HCT116 (cell line): ENCODE results near the gene URAD. TPM values are rescaled to one million over a fixed set of nuclear protein-coding genes. Genes with fewer than 3 reads are reported as not detected.

Experiments used
- ATAC-seq: fragments of 200-7000 bp; cut with Tn5 transposase; 2 replicates; pipeline ENCODE4 v1.9.1; 2020; ENCODE audit warnings: mild to moderate bottlenecking, moderate library complexity
- BruUV-seq: library from RNA; stranded (reverse); fragments of 400-500 nt; replicated peaks from 2 replicates; lab custom pipeline; 2021; lab: Mats Ljungman, UMichigan
- CTCF ChIA-PET: fragments of 300-600 bp; sonication (Branson Sonifier 250); formaldehyde crosslinking; loops from one replicate; lab custom pipeline; 2021; ENCODE audit warnings: antibody characterized with exemption; lab: Charles Lee
- POLR2A ChIA-PET: fragments of 300-600, 350-600 bp; sonication (Branson Sonifier 250); formaldehyde crosslinking; loops from one replicate; lab custom pipeline; 2021; ENCODE audit warnings: antibody characterized with exemption; lab: Charles Lee
- RAD21 ChIA-PET, 2 experiments: fragments of 300-600 bp; sonication (Branson Sonifier 250); formaldehyde crosslinking; loops; one replicate each; lab custom pipeline; 2023; ENCODE audit warnings: low total read pairs in 2 of 2; ENCODE audit not compliant: uncharacterized antibody in 2 of 2, unreplicated experiment in 2 of 2, low non-redundant PET in 1 of 2; lab: Charles Lee
- DNase-seq: peaks from one replicate; pipeline ENCODE4 v3.0.0-alpha.2; 2010; ENCODE audit warnings: low read depth, low spot score
- H2AFZ ChIP-seq: fragments of 200-600 bp; shearing (Covaris generic), sonication (generic); 2 replicates; pipeline ENCODE4 v1.6.1; 2017; ENCODE audit warnings: low read depth, mixed run types, mixed read lengths, antibody characterized with exemption, low read length; ENCODE audit not compliant: poor library complexity, severe bottlenecking
- H3K27ac ChIP-seq: 2 replicates; pipeline ENCODE4 v1.5.1; 2012; ENCODE audit warnings: low read depth, low read length
- H3K27me3 ChIP-seq: fragments of 200-600 bp; sonication (generic); 2 replicates; pipeline ENCODE4 v1.6.1; 2016; ENCODE audit warnings: mixed run types, low read length, mixed read lengths; ENCODE audit not compliant: insufficient read depth
- H3K36me3 ChIP-seq, 2 experiments: fragments of 200-500 bp in 1 of 2; fragments of 200-600 bp in 1 of 2; sonication (Bioruptor generic) in 1 of 2; sonication (generic) in 1 of 2; 2 replicates each; pipeline versions ENCODE4 v1.5.1 to v1.6.1; 2014 to 2016; ENCODE audit warnings: low read length in 2 of 2, inconsistent platforms in 1 of 2, mixed read lengths in 1 of 2, mixed run types in 1 of 2; ENCODE audit not compliant: insufficient read depth in 2 of 2, control insufficient read depth in 1 of 2
- H3K4me1 ChIP-seq, 2 experiments: fragments of 200-600 bp in 1 of 2; sonication (generic) in 1 of 2; 2 replicates each; pipeline versions ENCODE4 v1.5.1 to v1.6.1; 2012 to 2017; ENCODE audit warnings: low read length in 2 of 2, inconsistent platforms in 1 of 2, mild to moderate bottlenecking in 1 of 2, mixed read lengths in 1 of 2, mixed run types in 1 of 2, moderate library complexity in 1 of 2; ENCODE audit not compliant: insufficient read depth in 2 of 2, control insufficient read depth in 1 of 2
- H3K4me2 ChIP-seq: fragments of 200-600 bp; sonication (generic); 2 replicates; pipeline ENCODE4 v1.6.1; 2017; ENCODE audit warnings: mixed run types, low read length, mixed read lengths
- H3K4me3 ChIP-seq, 2 experiments: fragments of 200-600 bp in 1 of 2; sonication (generic) in 1 of 2; replicated peaks in 1 of 2; 2 replicates each; pipeline ENCODE4 v1.5.1; 2011 to 2016; ENCODE audit warnings: low read length in 2 of 2, control low read depth in 1 of 2, low read depth in 1 of 2, mild to moderate bottlenecking in 1 of 2, mixed read lengths in 1 of 2, mixed run types in 1 of 2
- H3K79me2 ChIP-seq: fragments of 200-600 bp; sonication (generic); 2 replicates; pipeline ENCODE4 v1.6.1; 2017; ENCODE audit warnings: mild to moderate bottlenecking, mixed run types, low read length, moderate library complexity, mixed read lengths; ENCODE audit not compliant: insufficient read depth
- H3K9ac ChIP-seq: fragments of 200-600 bp; sonication (generic); 2 replicates; pipeline ENCODE4 v1.6.1; 2016; ENCODE audit warnings: low read length, mixed read lengths
- H3K9me2 ChIP-seq: fragments of 200-600 bp; sonication (generic), shearing (Covaris generic); 2 replicates; pipeline ENCODE4 v1.6.1; 2017; ENCODE audit warnings: mixed run types, mild to moderate bottlenecking, moderate library complexity; ENCODE audit not compliant: insufficient read depth
- H3K9me3 ChIP-seq, 2 experiments: fragments of 200-500 bp in 1 of 2; fragments of 200-600 bp in 1 of 2; sonication (Bioruptor generic) in 1 of 2; sonication (generic) in 1 of 2; 2 replicates each; pipeline ENCODE4 v1.6.1; 2014 to 2017; ENCODE audit warnings: low read length in 2 of 2, mixed read lengths in 2 of 2, inconsistent platforms in 1 of 2, low read depth in 1 of 2, mild to moderate bottlenecking in 1 of 2, mixed run types in 1 of 2, moderate library complexity in 1 of 2; ENCODE audit not compliant: control insufficient read depth in 1 of 2, insufficient read depth in 1 of 2
- H4K20me1 ChIP-seq: fragments of 200-600 bp; sonication (generic), shearing (Covaris generic); 2 replicates; pipeline ENCODE4 v1.6.1; 2017; ENCODE audit warnings: mixed run types, mild to moderate bottlenecking, moderate library complexity; ENCODE audit not compliant: insufficient read depth
- CBX3 ChIP-seq: IDR thresholded peaks from 2 replicates; pipeline ENCODE4 v1.6.1; 2012; ENCODE audit warnings: low read depth
- CEBPB ChIP-seq: IDR thresholded peaks from 2 replicates; pipeline ENCODE4 v1.6.1; 2012; ENCODE audit warnings: low read depth
- EGR1 ChIP-seq: IDR thresholded peaks from 2 replicates; pipeline ENCODE4 v1.6.1; 2012; ENCODE audit warnings: low read depth
- ELF1 ChIP-seq: IDR thresholded peaks from 2 replicates; pipeline ENCODE4 v1.6.1; 2012; ENCODE audit warnings: low read depth, borderline replicate concordance
- EZH2 ChIP-seq: fragments of 200-600 bp; sonication (generic); IDR thresholded peaks from 2 replicates; pipeline ENCODE4 v1.6.1; 2017; ENCODE audit warnings: antibody characterized with exemption, mixed run types
- FOSL1 ChIP-seq: IDR thresholded peaks from 2 replicates; pipeline ENCODE4 v1.6.1; 2012; ENCODE audit warnings: low read depth
- POLR2A ChIP-seq: IDR thresholded peaks from 2 replicates; pipeline ENCODE4 v1.7.0; 2011; ENCODE audit warnings: borderline replicate concordance; ENCODE audit not compliant: insufficient read depth, insufficient read length; ENCODE audit errors: extremely low read depth
- POLR2AphosphoS5 ChIP-seq: IDR thresholded peaks from 2 replicates; pipeline ENCODE4 v1.6.1; 2011; ENCODE audit warnings: mild to moderate bottlenecking, low read depth, low read length, moderate library complexity
- SIN3A ChIP-seq: IDR thresholded peaks from 2 replicates; pipeline ENCODE4 v1.6.1; 2012; ENCODE audit warnings: low read depth
- YY1 ChIP-seq: IDR thresholded peaks from 2 replicates; pipeline ENCODE4 v1.6.1; 2011; ENCODE audit warnings: low read length, low read depth, moderate library complexity, mild to moderate bottlenecking; ENCODE audit not compliant: insufficient replicate concordance; ENCODE audit errors: extremely low read depth
- ZFX ChIP-seq: fragments of 450-650 bp; IDR thresholded peaks from 2 replicates; pipeline ENCODE4 v1.6.1; 2017
- intact Hi-C: fragments of 100-400 bp; cut with micrococcal nuclease; formaldehyde crosslinking; loops from 2 replicates; pipeline ENCODE4 v1.10.0; 2022
- total RNA-seq: library from RNA; stranded (reverse); gene quantifications from one replicate; pipeline ENCODE4 v1.2.1, GENCODE V29; 2021; ENCODE audit not compliant: unreplicated experiment
- TF ChIP-seq, protein P1 (sequence below): IDR thresholded peaks from 2 replicates; pipeline ENCODE4 v1.6.1; 2012
- TF ChIP-seq, protein P2 (sequence below): IDR thresholded peaks from 2 replicates; pipeline ENCODE4 v1.6.1; 2012

URAD gene
- total RNA-seq, 1 experiment from 2014 or later, result not detected

DNA sequence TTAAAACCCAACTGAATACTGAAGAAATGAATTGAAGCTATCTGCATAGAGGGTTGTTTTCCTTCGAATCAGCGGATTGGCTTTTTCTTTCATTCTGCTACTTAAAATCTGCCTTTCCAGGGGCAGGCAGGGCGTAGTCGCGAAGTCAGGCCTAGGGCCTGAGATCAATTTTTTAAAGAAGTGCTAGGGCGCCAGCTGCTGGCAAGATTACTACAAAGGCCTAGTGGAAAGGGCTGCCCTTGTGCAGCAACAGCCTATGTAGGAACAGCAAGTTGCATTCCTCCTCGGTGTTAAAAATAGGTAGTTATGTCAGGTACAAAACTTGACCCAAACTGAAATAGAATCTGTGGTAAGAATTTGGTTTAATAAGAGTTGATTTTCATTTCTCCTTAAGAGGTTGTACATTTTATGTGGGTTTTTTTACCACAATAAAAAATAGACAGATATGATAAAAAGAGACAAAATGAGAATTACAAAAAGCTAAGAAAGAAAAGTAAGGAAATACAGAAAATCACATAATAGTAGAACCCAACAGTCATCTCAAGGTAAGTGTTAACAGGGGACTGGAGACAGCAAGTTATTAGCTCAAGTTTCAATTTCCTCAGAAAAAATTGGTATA lies 9.5 kb upstream of the URAD start (continued):
- TF ChIP-seq EZH2 (no peak), CEBPB (no peak)
- TF ChIP-seq, protein P1, sequence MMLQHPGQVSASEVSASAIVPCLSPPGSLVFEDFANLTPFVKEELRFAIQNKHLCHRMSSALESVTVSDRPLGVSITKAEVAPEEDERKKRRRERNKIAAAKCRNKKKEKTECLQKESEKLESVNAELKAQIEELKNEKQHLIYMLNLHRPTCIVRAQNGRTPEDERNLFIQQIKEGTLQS, result no peak
- TF ChIP-seq, all 23 proteins: peak for 4

DNA sequence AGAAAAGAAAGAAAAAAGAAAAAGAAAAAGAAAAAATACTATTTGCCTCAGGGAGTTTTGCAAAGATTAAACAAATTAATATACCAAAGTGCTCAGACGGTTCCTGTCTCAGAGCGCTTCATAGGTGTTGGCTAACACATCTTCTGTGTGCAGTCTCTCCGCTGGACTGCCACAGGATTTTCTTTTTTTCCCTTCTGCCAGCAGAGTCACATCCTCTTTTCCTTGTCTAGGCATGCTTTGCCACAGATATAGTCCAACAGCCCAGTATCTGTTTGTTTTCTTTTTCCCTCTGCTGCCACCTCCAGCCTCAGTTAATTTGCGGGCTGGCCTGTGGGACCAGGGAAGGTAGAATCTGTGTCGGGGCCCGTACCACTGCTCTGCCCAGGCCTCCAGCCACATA lies 3.4 kb upstream of the URAD start:
- Histone ChIP-seq H2AFZ (no peak overlapping the region), H3K4me3 (no peak overlapping the region), H3K36me3 (no peaks in the 10 kb centered on the region), H3K27ac (no peak overlapping the region), H3K27me3 (no peaks in the 10 kb centered on the region), H3K79me2 (no peaks in the 10 kb centered on the region), H3K9me3 (no peaks in the 10 kb centered on the region), H3K4me2 (no peak overlapping the region), H3K9me2 (no peaks in the 10 kb centered on the region), H4K20me1 (no peaks in the 10 kb centered on the region), H3K9ac (no peak overlapping the region), H3K4me1 (no peaks in the 10 kb centered on the region)
- ChIA-PET CTCF (no interaction called here), RAD21 (no interaction called here), POLR2A (no interaction called here)
- ATAC-seq, result no peak
- TF ChIP-seq, protein P2, sequence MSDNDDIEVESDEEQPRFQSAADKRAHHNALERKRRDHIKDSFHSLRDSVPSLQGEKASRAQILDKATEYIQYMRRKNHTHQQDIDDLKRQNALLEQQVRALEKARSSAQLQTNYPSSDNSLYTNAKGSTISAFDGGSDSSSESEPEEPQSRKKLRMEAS, result no peak
- no peak for TF ChIP-seq CBX3
- no peak for TF ChIP-seq EGR1
- no peak for TF ChIP-seq POLR2A
- no peak for TF ChIP-seq CEBPB
- no peak for TF ChIP-seq ZFX
- TF ChIP-seq ELF1, result no peak
- no peak for TF ChIP-seq SIN3A
- TF ChIP-seq EZH2, result no peak
- no peak for TF ChIP-seq FOSL1
- TF ChIP-seq YY1, result no peak
- no peak for TF ChIP-seq POLR2AphosphoS5
- intact Hi-C loops, result loop anchor here (10.0 kb wide), 1 partner anchor 1047 kb away; no protein-coding TSS in a partner anchor
- no peak for DNase-seq
- no TSS peak for BruUV-seq
